H9 (cell line): ENCODE data around the gene NCL. TPM values are rescaled to one million over a fixed set of nuclear protein-coding genes. Genes with fewer than 3 reads are reported as not detected.

ENCODE experiments used
- DNase-seq: peaks from one replicate; pipeline ENCODE4 v3.0.0-alpha.2; 2017
- H2AFZ ChIP-seq: one replicate; pipeline ENCODE4 v1.6.1; 2013; ENCODE audit warnings: mild to moderate bottlenecking, low read length, control low read depth, moderate library complexity
- H2AK5ac ChIP-seq: 2 replicates; pipeline ENCODE4 v1.6.1; 2013; ENCODE audit warnings: low read length, control low read depth, mixed read lengths; ENCODE audit not compliant: insufficient read length
- H2BK120ac ChIP-seq: one replicate; pipeline ENCODE4 v1.6.1; 2013; ENCODE audit warnings: low read depth, mild to moderate bottlenecking, low read length, control low read depth, inconsistent platforms; ENCODE audit not compliant: poor library complexity, severe bottlenecking
- H2BK12ac ChIP-seq: 2 replicates; pipeline ENCODE4 v1.6.1; 2013; ENCODE audit warnings: low read length, control low read depth, mixed read lengths, low read depth; ENCODE audit not compliant: insufficient read length
- H2BK15ac ChIP-seq: 2 replicates; pipeline ENCODE4 v1.6.1; 2013; ENCODE audit warnings: low read depth, low read length, control low read depth
- H2BK20ac ChIP-seq: one replicate; pipeline ENCODE4 v1.6.1; 2013; ENCODE audit warnings: low read depth, mild to moderate bottlenecking, low read length, control low read depth, inconsistent platforms; ENCODE audit not compliant: poor library complexity, severe bottlenecking
- H2BK5ac ChIP-seq: 2 replicates; pipeline ENCODE4 v1.6.1; 2013; ENCODE audit warnings: low read length, control low read depth, mixed read lengths; ENCODE audit not compliant: insufficient read length
- H3K14ac ChIP-seq: 2 replicates; pipeline ENCODE4 v1.6.1; 2013; ENCODE audit warnings: low read length, control low read depth; ENCODE audit not compliant: insufficient read depth
- H3K18ac ChIP-seq: 2 replicates; pipeline ENCODE4 v1.6.1; 2013; ENCODE audit warnings: low read depth, mild to moderate bottlenecking, mixed read lengths, low read length, control low read depth; ENCODE audit not compliant: insufficient read length
- H3K23ac ChIP-seq: 2 replicates; pipeline ENCODE4 v1.6.1; 2013; ENCODE audit warnings: low read length, control low read depth, mixed read lengths, low read depth; ENCODE audit not compliant: insufficient read length
- H3K23me2 ChIP-seq: 2 replicates; pipeline ENCODE4 v1.6.1; 2013; ENCODE audit warnings: low read depth, mild to moderate bottlenecking, mixed read lengths, low read length, control low read depth; ENCODE audit not compliant: insufficient read length, poor library complexity, severe bottlenecking
- H3K27ac ChIP-seq: 2 replicates; pipeline ENCODE4 v1.5.1; 2013; ENCODE audit warnings: low read length, control low read depth, mixed read lengths, low read depth; ENCODE audit not compliant: insufficient read length
- H3K27me3 ChIP-seq: 2 replicates; pipeline ENCODE4 v1.6.1; 2013; ENCODE audit warnings: low read length, control low read depth, inconsistent platforms; ENCODE audit not compliant: insufficient read depth
- H3K4ac ChIP-seq: 2 replicates; pipeline ENCODE4 v1.6.1; 2013; ENCODE audit warnings: low read depth, mild to moderate bottlenecking, control low read depth, inconsistent platforms, low read length, moderate library complexity
- H3K4me1 ChIP-seq: 2 replicates; pipeline ENCODE4 v1.6.1; 2013; ENCODE audit warnings: low read length, control low read depth, inconsistent platforms; ENCODE audit not compliant: insufficient read depth
- H3K4me2 ChIP-seq: 2 replicates; pipeline ENCODE4 v1.6.1; 2013; ENCODE audit warnings: low read length, control low read depth, mixed read lengths; ENCODE audit not compliant: insufficient read length, insufficient read depth
- H3K56ac ChIP-seq: 2 replicates; pipeline ENCODE4 v1.6.1; 2013; ENCODE audit warnings: low read depth, mild to moderate bottlenecking, mixed read lengths, low read length, control low read depth; ENCODE audit not compliant: insufficient read length
- H3K79me1 ChIP-seq: 2 replicates; pipeline ENCODE4 v1.6.1; 2013; ENCODE audit warnings: low read depth, mild to moderate bottlenecking, moderate library complexity, low read length, control low read depth, inconsistent platforms; ENCODE audit not compliant: insufficient read depth, poor library complexity, severe bottlenecking
- H3K79me2 ChIP-seq: 2 replicates; pipeline ENCODE4 v1.6.1; 2013; ENCODE audit warnings: low read length, control low read depth, inconsistent platforms; ENCODE audit not compliant: insufficient read depth
- H3K9ac ChIP-seq: 2 replicates; pipeline ENCODE4 v1.6.1; 2013; ENCODE audit warnings: low read length, control low read depth, mixed read lengths; ENCODE audit not compliant: insufficient read length; ENCODE audit errors: extremely low read depth
- H3K9me3 ChIP-seq: one replicate; pipeline ENCODE4 v1.6.1; 2013; ENCODE audit warnings: low read depth, low read length, inconsistent platforms; ENCODE audit not compliant: control insufficient read depth
- H3T11ph ChIP-seq: one replicate; pipeline ENCODE4 v1.6.1; 2013; ENCODE audit warnings: mild to moderate bottlenecking, low read length, control low read depth, inconsistent platforms
- H4K20me1 ChIP-seq: one replicate; pipeline ENCODE4 v1.6.1; 2013; ENCODE audit not compliant: control insufficient read depth, insufficient read length, insufficient read depth
- H4K5ac ChIP-seq: 2 replicates; pipeline ENCODE4 v1.6.1; 2013; ENCODE audit warnings: low read depth, mild to moderate bottlenecking, mixed read lengths, low read length, control low read depth; ENCODE audit not compliant: insufficient read length
- H4K8ac ChIP-seq: replicated peaks from 2 replicates; pipeline ENCODE4 v1.6.1; 2013; ENCODE audit warnings: low read length, control low read depth, mixed read lengths, low read depth; ENCODE audit not compliant: insufficient read length
- H4K91ac ChIP-seq: 2 replicates; pipeline ENCODE4 v1.6.1; 2013; ENCODE audit warnings: low read depth, mild to moderate bottlenecking, moderate library complexity, mixed read lengths, low read length, control low read depth; ENCODE audit not compliant: insufficient read length
- H3K27ac Mint-ChIP-seq, 3 experiments: 2 replicates in 2 of 3; 3 replicates in 1 of 3; pipeline ENCODE4 v1.8.0; 2020 to 2021; ENCODE audit warnings: mixed read lengths in 3 of 3, mild to moderate bottlenecking in 1 of 3, moderate library complexity in 1 of 3
- H3K27me3 Mint-ChIP-seq: 2 replicates; pipeline ENCODE4 v1.8.0; 2021; ENCODE audit warnings: low read depth, mild to moderate bottlenecking, moderate library complexity, mixed read lengths
- H3K36me3 Mint-ChIP-seq, 3 experiments: 2 replicates in 2 of 3; 3 replicates in 1 of 3; pipeline ENCODE4 v1.8.0; 2020 to 2021; ENCODE audit warnings: low read depth in 3 of 3, mixed read lengths in 3 of 3; ENCODE audit not compliant: insufficient read depth in 1 of 3
- H3K4me1 Mint-ChIP-seq, 2 experiments: 2 replicates each; pipeline ENCODE4 v1.8.0; 2020; ENCODE audit warnings: mixed read lengths in 2 of 2
- H3K4me3 Mint-ChIP-seq, 2 experiments: 2 replicates in 1 of 2; 3 replicates in 1 of 2; pipeline ENCODE4 v1.8.0; 2020 to 2021; ENCODE audit warnings: mild to moderate bottlenecking in 2 of 2, mixed read lengths in 2 of 2, moderate library complexity in 1 of 2
- H3K9me3 Mint-ChIP-seq, 2 experiments: 2 replicates in 1 of 2; 3 replicates in 1 of 2; pipeline ENCODE4 v1.8.0; 2020; ENCODE audit warnings: mild to moderate bottlenecking in 2 of 2, mixed read lengths in 2 of 2, moderate library complexity in 1 of 2
- WGBS: extraction: QIAGEN DNeasy Blood & Tissue Kit; methylation state at CpG from one replicate; pipeline ENCODE4 v1.1.7; 2013; ENCODE audit warnings: missing lambda C conversion rate, low lambda C conversion rate, mixed read lengths; ENCODE audit not compliant: insufficient read length; ENCODE audit errors: extremely low coverage; 5-methylcytosine and 5-hydroxymethylcytosine counted together
- total RNA-seq: library from RNA; stranded (reverse); gene quantifications from 2 replicates; pipeline ENCODE4 v1.2.1, GENCODE V29; 2021
- TF ChIP-seq, protein P1 (sequence below): fragments of 200-600 bp; sonication (generic); conservative IDR thresholded peaks from 3 replicates; pipeline ENCODE4 v1.8.0; 2021; ENCODE audit warnings: antibody characterized with exemption, mild to moderate bottlenecking

The NCL gene
- total RNA-seq, 1 experiment from 2014 or later: 1,269 TPM

GRCh38 chr2:231411237-231411636 lies 53.0 kb downstream of the NCL start:
- Mint-ChIP-seq H3K9me3 (peaks cover 16 to 26% of the 10 kb centered on the region in 2 experiments), H3K4me3 (peak overlapping the region; percentile 62 to 77), H3K27ac (peak overlapping the region; percentile 100), H3K27me3 (no peaks in the 10 kb centered on the region; the same call in 1 of the 2 replicates), H3K36me3 (peaks cover 3 to 12% (median 7%) of the 10 kb centered on the region in 3 experiments; a peak in 5 of 7 replicates), H3K4me1 (peaks cover 51 to 56% of the 10 kb centered on the region in 2 experiments)
- no peak for DNase-seq
- Histone ChIP-seq H3K4me1 (peaks cover 9% of the 10 kb centered on the region; the same call in 1 of the 2 replicates), H3K27me3 (no peaks in the 10 kb centered on the region), H2BK5ac (no peak overlapping the region), H3K9me3 (no peaks in the 10 kb centered on the region), H2BK15ac (no peak overlapping the region), H3K4me2 (peak overlapping the region; percentile 63), H2AK5ac (no peak overlapping the region), H2BK20ac (no peak overlapping the region), H3K27ac (peak overlapping the region; percentile 68), H3K79me1 (no peaks in the 10 kb centered on the region), H3K4ac (no peak overlapping the region), H4K91ac (no peak overlapping the region), H4K8ac (no peak overlapping the region), H3K23me2 (peaks cover 9% of the 10 kb centered on the region), H4K20me1 (no peaks in the 10 kb centered on the region), H2AFZ (no peak overlapping the region), H3K23ac (no peak overlapping the region), H3K14ac (peak overlapping the region; percentile 11; the same call in 1 of the 2 replicates), H4K5ac (no peak overlapping the region), H3K18ac (no peak overlapping the region), H2BK12ac (no peak overlapping the region), H3K9ac (no peak overlapping the region), H3K56ac (no peak overlapping the region), H3K79me2 (no peaks in the 10 kb centered on the region), H3T11ph (no peak overlapping the region), H2BK120ac (no peak overlapping the region)
- TF ChIP-seq, protein P1, sequence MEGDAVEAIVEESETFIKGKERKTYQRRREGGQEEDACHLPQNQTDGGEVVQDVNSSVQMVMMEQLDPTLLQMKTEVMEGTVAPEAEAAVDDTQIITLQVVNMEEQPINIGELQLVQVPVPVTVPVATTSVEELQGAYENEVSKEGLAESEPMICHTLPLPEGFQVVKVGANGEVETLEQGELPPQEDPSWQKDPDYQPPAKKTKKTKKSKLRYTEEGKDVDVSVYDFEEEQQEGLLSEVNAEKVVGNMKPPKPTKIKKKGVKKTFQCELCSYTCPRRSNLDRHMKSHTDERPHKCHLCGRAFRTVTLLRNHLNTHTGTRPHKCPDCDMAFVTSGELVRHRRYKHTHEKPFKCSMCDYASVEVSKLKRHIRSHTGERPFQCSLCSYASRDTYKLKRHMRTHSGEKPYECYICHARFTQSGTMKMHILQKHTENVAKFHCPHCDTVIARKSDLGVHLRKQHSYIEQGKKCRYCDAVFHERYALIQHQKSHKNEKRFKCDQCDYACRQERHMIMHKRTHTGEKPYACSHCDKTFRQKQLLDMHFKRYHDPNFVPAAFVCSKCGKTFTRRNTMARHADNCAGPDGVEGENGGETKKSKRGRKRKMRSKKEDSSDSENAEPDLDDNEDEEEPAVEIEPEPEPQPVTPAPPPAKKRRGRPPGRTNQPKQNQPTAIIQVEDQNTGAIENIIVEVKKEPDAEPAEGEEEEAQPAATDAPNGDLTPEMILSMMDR: no peak
- no CpG with 5 or more reads among the region's 3 CpGs for WGBS
